Suprapubic skin (tissue), 4 donors: ENCODE measurements around the gene TENM3. TPM values are rescaled to one million over a fixed set of nuclear protein-coding genes. Genes with fewer than 3 reads are reported as not detected.

Experiments used
- DNase-seq, 2 donors: peaks; one replicate each; pipeline ENCODE4 v3.0.0-alpha.2; 2019; ENCODE audit warnings: low spot score in 2 of 2
- H3K27ac ChIP-seq: fragments of 200-600 bp; sonication (generic); one replicate; pipeline ENCODE4 v1.5.1; 2019
- H3K27me3 ChIP-seq: fragments of 200-600 bp; sonication (generic); one replicate; pipeline ENCODE4 v1.5.1; 2019
- H3K36me3 ChIP-seq: fragments of 200-600 bp; sonication (generic); one replicate; pipeline ENCODE4 v1.5.1; 2019
- H3K4me1 ChIP-seq: fragments of 200-600 bp; sonication (generic); one replicate; pipeline ENCODE4 v1.5.1; 2019
- H3K4me3 ChIP-seq: fragments of 200-600 bp; sonication (generic); one replicate; pipeline ENCODE4 v1.5.1; 2019; ENCODE audit warnings: mild to moderate bottlenecking
- H3K9me3 ChIP-seq: fragments of 200-600 bp; sonication (generic); one replicate; pipeline ENCODE4 v1.5.1; 2019
- CTCF ChIP-seq, 2 donors: fragments of 200-600 bp in 1 of 2; fragments of 450-650 bp in 1 of 2; sonication (generic) in 1 of 2; IDR thresholded peaks; one replicate each; pipeline ENCODE4 v1.5.1; 2016 to 2019; ENCODE audit warnings: antibody characterized with exemption in 2 of 2, mild to moderate bottlenecking in 1 of 2, moderate library complexity in 1 of 2
- EP300 ChIP-seq: sonication (generic); formaldehyde crosslinking; IDR thresholded peaks from one replicate; pipeline ENCODE4 v1.6.1; 2017; ENCODE audit warnings: antibody characterized with exemption
- POLR2A ChIP-seq, 2 donors: fragments of 450-650 bp; IDR thresholded peaks; one replicate each; pipeline ENCODE4 v1.6.1; 2017; ENCODE audit warnings: antibody characterized with exemption in 2 of 2, mild to moderate bottlenecking in 2 of 2, moderate library complexity in 2 of 2
- POLR2AphosphoS5 ChIP-seq, 3 donors: sonication (generic); formaldehyde crosslinking; IDR thresholded peaks; one replicate each; pipeline ENCODE4 v1.6.1; 2017; ENCODE audit warnings: antibody characterized with exemption in 3 of 3
- WGBS: methylation state at CpG from one replicate; pipeline ENCODE4 v1.1.5; 2018; 5-methylcytosine and 5-hydroxymethylcytosine counted together
- total RNA-seq, 4 donors: library from RNA; depleted of rRNA; stranded (reverse); fragments of >200 nt; gene quantifications; one replicate each; pipeline ENCODE4 v1.1.0, GENCODE V29; 2016

The TENM3 gene
- total RNA-seq, 4 donors from 2014 or later: 0.81 to 2.9 (median 1.8) TPM

- H3K27me3 ChIP-seq: no peaks in the 10 kb centered on the region
- no peak for DNase-seq
- no peaks in the 10 kb centered on the region for H3K36me3 ChIP-seq
- no peaks in the 10 kb centered on the region for H3K9me3 ChIP-seq
- no peak overlapping the region for H3K4me3 ChIP-seq
- 93% methylated on average over 7 of the region's 7 CpGs for WGBS
- no peak overlapping the region for H3K27ac ChIP-seq
- no peaks in the 10 kb centered on the region for H3K4me1 ChIP-seq
- no peak for TF ChIP-seq POLR2AphosphoS5 (IDR thresholded peaks at IDR 0.05)
Measured at GRCh38 chr4:182286931-182287330, 43.7 kb downstream of the TENM3 start.

GRCh38 chr4:182288534-182288933, 45.3 kb downstream of the TENM3 start:
- no peaks in the 10 kb centered on the region for H3K9me3 ChIP-seq
- DNase-seq: no peak
- no peak overlapping the region for H3K4me3 ChIP-seq
- H3K4me1 ChIP-seq: no peaks in the 10 kb centered on the region
- no peak overlapping the region for H3K27ac ChIP-seq
- no peaks in the 10 kb centered on the region for H3K27me3 ChIP-seq
- H3K36me3 ChIP-seq: no peaks in the 10 kb centered on the region
- WGBS: 89% methylated on average over 7 of the region's 7 CpGs
- TF ChIP-seq EP300 (no peak), CTCF (IDR thresholded peaks at IDR 0.05) (no peak)

- Histone ChIP-seq H3K4me3 (no peak overlapping the region), H3K9me3 (no peaks in the 10 kb centered on the region), H3K4me1 (no peaks in the 10 kb centered on the region), H3K27ac (no peak overlapping the region), H3K27me3 (no peaks in the 10 kb centered on the region), H3K36me3 (no peaks in the 10 kb centered on the region)
- no peak for DNase-seq
- no peak for TF ChIP-seq POLR2AphosphoS5 (IDR thresholded peaks at IDR 0.05)
- no peak for TF ChIP-seq EP300
- TF ChIP-seq CTCF (IDR thresholded peaks at IDR 0.05): no peak
- no peak for TF ChIP-seq POLR2A (IDR thresholded peaks at IDR 0.05)
- 89% methylated on average over 9 of the region's 13 CpGs for WGBS
Measured at GRCh38 chr4:182289809-182290208, 46.6 kb downstream of the TENM3 start.

- TF ChIP-seq CTCF (IDR thresholded peaks at IDR 0.05): no peak
- Histone ChIP-seq H3K4me1 (no peaks in the 10 kb centered on the region), H3K36me3 (no peaks in the 10 kb centered on the region), H3K4me3 (no peak overlapping the region), H3K27me3 (no peaks in the 10 kb centered on the region), H3K27ac (no peak overlapping the region), H3K9me3 (no peaks in the 10 kb centered on the region)
- no peak for DNase-seq
- WGBS: 95% methylated on average over 8 of the region's 8 CpGs
Measured at GRCh38 chr4:182291175-182291574, 48.0 kb downstream of the TENM3 start.

GRCh38 chr4:182291597-182292270, 48.5 kb downstream of the TENM3 start:
- no peaks in the 10 kb centered on the region for H3K36me3 ChIP-seq
- no peak for TF ChIP-seq POLR2A (IDR thresholded peaks at IDR 0.05)
- no peak for TF ChIP-seq CTCF (IDR thresholded peaks at IDR 0.05)
- no peak for TF ChIP-seq POLR2AphosphoS5 (IDR thresholded peaks at IDR 0.05)
- no peak for TF ChIP-seq EP300
- no peaks in the 10 kb centered on the region for H3K9me3 ChIP-seq
- H3K4me1 ChIP-seq: no peaks in the 10 kb centered on the region
- no peak for DNase-seq
- no peak overlapping the region for H3K4me3 ChIP-seq
- 46% methylated on average over 10 of the region's 11 CpGs for WGBS
- no peak overlapping the region for H3K27ac ChIP-seq
- no peaks in the 10 kb centered on the region for H3K27me3 ChIP-seq

- Histone ChIP-seq H3K36me3 (no peaks in the 10 kb centered on the region), H3K4me3 (no peak overlapping the region), H3K9me3 (no peaks in the 10 kb centered on the region), H3K4me1 (no peaks in the 10 kb centered on the region), H3K27ac (no peak overlapping the region), H3K27me3 (no peaks in the 10 kb centered on the region)
- WGBS: 90% methylated on average over 4 of the region's 4 CpGs
- DNase-seq: no peak
- TF ChIP-seq CTCF (IDR thresholded peaks at IDR 0.05) (no peak), EP300 (no peak), POLR2AphosphoS5 (IDR thresholded peaks at IDR 0.05) (no peak), POLR2A (IDR thresholded peaks at IDR 0.05) (no peak)
Measured at GRCh38 chr4:182292612-182293011, 49.4 kb downstream of the TENM3 start.
